CD4-positive, alpha-beta T cell (primary cell): ENCODE results near the gene NPIPB8. TPM values are rescaled to one million over a fixed set of nuclear protein-coding genes. Genes with fewer than 3 reads are reported as not detected.
A peak's percentile ranks its signal among the peaks of the same experiment; 100 is the strongest.
"Not testable (repeated sequence)": the region's sequence is repeated elsewhere in the genome, so short reads cannot be mapped to it uniquely, and the experiment has no call there.

Source experiments
- ATAC-seq: fragments of 200-7000 bp; cut with Tn5 transposase; one replicate; pipeline ENCODE4 v1.10.0; 2022; ENCODE audit warnings: mild to moderate bottlenecking; ENCODE audit not compliant: poor library complexity
- CTCF ChIA-PET: fragments of 350-600 bp; sonication (Branson Sonifier 250); formaldehyde crosslinking; loops from one replicate; lab custom pipeline; 2021; ENCODE audit warnings: antibody characterized with exemption, inconsistent platforms; lab: Charles Lee
- POLR2A ChIA-PET: fragments of 350-600 bp; sonication (Branson Sonifier 250); formaldehyde crosslinking; loops from one replicate; lab custom pipeline; 2021; ENCODE audit warnings: antibody characterized with exemption, inconsistent platforms; lab: Charles Lee
- DNase-seq, 14 experiments: peaks; one replicate each; pipeline ENCODE4 v3.0.0-alpha.2; 2013 to 2020; ENCODE audit warnings: mixed read lengths in 2 of 14
- H3K27ac ChIP-seq, 2 donors: one replicate each; pipeline versions ENCODE4 v1.5.1 to v1.7.0; 2013; ENCODE audit warnings: low read length in 2 of 2, low read depth in 1 of 2, mild to moderate bottlenecking in 1 of 2
- H3K27me3 ChIP-seq, 2 experiments: 1 replicate in 1 of 2; 2 replicates in 1 of 2; pipeline versions ENCODE4 v1.6.1 to v1.7.0; 2013; ENCODE audit warnings: low read length in 2 of 2, control low read depth in 1 of 2, mild to moderate bottlenecking in 1 of 2, moderate library complexity in 1 of 2; ENCODE audit not compliant: insufficient read depth in 2 of 2, control insufficient read depth in 1 of 2
- H3K36me3 ChIP-seq: one replicate; pipeline ENCODE4 v1.6.1; 2013; ENCODE audit warnings: low read length, control low read depth; ENCODE audit not compliant: insufficient read depth
- H3K4me1 ChIP-seq: one replicate; pipeline ENCODE4 v1.6.1; 2013; ENCODE audit warnings: low read length, control low read depth; ENCODE audit not compliant: insufficient read depth
- H3K4me3 ChIP-seq: one replicate; pipeline ENCODE4 v1.5.1; 2013; ENCODE audit warnings: mild to moderate bottlenecking, low read length, moderate library complexity
- H3K9me3 ChIP-seq, 2 experiments: 1 replicate in 1 of 2; 2 replicates in 1 of 2; pipeline versions ENCODE4 v1.6.1 to v1.7.0; 2013; ENCODE audit warnings: low read length in 2 of 2, mild to moderate bottlenecking in 2 of 2, control low read depth in 1 of 2, moderate library complexity in 1 of 2; ENCODE audit not compliant: control insufficient read depth in 1 of 2, insufficient read depth in 1 of 2
- H3K27ac Mint-ChIP-seq: one replicate; pipeline ENCODE4 v1.8.0; 2020; ENCODE audit warnings: mixed read lengths
- H3K27me3 Mint-ChIP-seq: one replicate; pipeline ENCODE4 v1.8.0; 2021; ENCODE audit warnings: mixed read lengths
- H3K36me3 Mint-ChIP-seq: one replicate; pipeline ENCODE4 v1.8.0; 2021; ENCODE audit warnings: low read depth, mixed read lengths
- H3K4me1 Mint-ChIP-seq: one replicate; pipeline ENCODE4 v1.8.0; 2021; ENCODE audit warnings: low read depth, mixed read lengths
- H3K4me3 Mint-ChIP-seq: one replicate; pipeline ENCODE4 v1.8.0; 2020; ENCODE audit warnings: mild to moderate bottlenecking, mixed read lengths
- H3K9me3 Mint-ChIP-seq: one replicate; pipeline ENCODE4 v1.8.0; 2020; ENCODE audit warnings: mixed read lengths
- intact Hi-C, 2 experiments: fragments of 100-400 bp; cut with DNase I in 1 of 2; cut with micrococcal nuclease in 1 of 2; formaldehyde crosslinking; loops; one replicate each; pipeline versions ENCODE4 v1.15.1 to v1.9.0; 2023 to 2025; cut with DNase I, micrococcal nuclease
- total RNA-seq, 174 experiments: library from RNA in 2 of 174; stranded (reverse) in 2 of 174; gene quantifications; one replicate each; pipeline ENCODE4 v1.2.3 and lab custom pipeline; 2021 to 2026
- TF ChIP-seq, protein P1 (sequence below): fragments of 200-600 bp; IDR thresholded peaks from one replicate; pipeline ENCODE4 v1.8.0; 2022; ENCODE audit warnings: antibody characterized with exemption, mild to moderate bottlenecking

Gene NPIPB8
- total RNA-seq, 2 experiments from 2014 or later: 0.58 TPM; not detected in 1

DNA sequence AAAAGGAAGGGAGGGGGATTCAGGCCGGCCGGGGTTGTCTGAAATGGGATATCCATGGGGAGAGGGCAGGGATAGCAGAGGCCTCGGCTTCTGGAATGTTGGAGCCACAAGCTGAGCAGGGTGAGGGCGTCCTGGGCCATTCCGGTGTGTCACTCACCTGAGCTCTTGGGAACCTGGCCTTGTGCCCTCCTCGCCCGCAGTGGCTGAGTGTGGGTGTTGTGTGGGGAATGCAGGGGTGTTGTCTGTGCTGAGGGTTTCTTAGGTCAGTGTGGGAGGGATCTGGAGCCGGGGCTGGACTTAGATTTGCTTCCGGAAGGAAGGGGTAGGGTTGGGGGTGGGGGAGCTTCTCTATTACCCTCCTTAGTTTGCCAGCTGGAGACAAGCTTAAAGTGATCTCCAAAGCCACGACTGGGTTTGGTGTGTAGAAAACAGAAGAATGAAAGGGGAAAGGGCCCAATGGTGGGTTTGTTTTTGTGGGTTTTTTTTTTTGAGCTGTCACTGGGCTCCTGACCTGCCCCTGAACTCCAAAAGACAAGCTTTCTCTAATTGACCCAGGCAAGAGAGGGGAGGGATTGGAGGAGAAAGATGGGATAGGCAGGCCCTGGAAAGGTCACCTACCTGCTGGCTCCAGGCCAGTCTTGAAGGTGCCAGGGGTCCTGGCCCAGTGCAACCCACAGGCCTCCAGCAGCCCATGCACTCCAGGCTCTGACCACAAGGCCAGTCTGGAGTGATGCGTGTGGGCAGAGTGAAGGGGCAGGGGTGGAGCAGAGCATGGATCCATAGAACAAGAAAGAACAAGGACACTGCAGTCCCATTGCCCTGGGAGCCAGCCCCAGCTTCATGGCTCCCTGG lies 40.8 kb upstream of the NPIPB8 start, which contains the start of gene SULT1A2:
TSS of gene SULT1A2 (minus strand) at position 211 of the 852 bp plus-strand sequence. CDS start 1,120 bp downstream, outside the sequence.
- Histone ChIP-seq H3K4me3 (no peak within 1 kb of the TSS), H3K36me3 (no peaks in the 10 kb centered on the region), H3K9me3 (no peaks in the 10 kb centered on the region), H3K4me1 (peaks cover 3% of the 10 kb centered on the region), H3K27me3 (no peaks in the 10 kb centered on the region), H3K27ac (no peak within 1 kb of the TSS)
- no peak for DNase-seq
- ATAC-seq: no peak
- CTCF ChIA-PET: no interaction called here
- Mint-ChIP-seq H3K4me1 (peaks cover 8% of the 10 kb centered on the region), H3K4me3 (no peak within 1 kb of the TSS), H3K36me3 (peaks cover 8% of the 10 kb centered on the region), H3K9me3 (no peaks in the 10 kb centered on the region), H3K27ac (no peak within 1 kb of the TSS), H3K27me3 (no peaks in the 10 kb centered on the region)
- TF ChIP-seq, protein P1, sequence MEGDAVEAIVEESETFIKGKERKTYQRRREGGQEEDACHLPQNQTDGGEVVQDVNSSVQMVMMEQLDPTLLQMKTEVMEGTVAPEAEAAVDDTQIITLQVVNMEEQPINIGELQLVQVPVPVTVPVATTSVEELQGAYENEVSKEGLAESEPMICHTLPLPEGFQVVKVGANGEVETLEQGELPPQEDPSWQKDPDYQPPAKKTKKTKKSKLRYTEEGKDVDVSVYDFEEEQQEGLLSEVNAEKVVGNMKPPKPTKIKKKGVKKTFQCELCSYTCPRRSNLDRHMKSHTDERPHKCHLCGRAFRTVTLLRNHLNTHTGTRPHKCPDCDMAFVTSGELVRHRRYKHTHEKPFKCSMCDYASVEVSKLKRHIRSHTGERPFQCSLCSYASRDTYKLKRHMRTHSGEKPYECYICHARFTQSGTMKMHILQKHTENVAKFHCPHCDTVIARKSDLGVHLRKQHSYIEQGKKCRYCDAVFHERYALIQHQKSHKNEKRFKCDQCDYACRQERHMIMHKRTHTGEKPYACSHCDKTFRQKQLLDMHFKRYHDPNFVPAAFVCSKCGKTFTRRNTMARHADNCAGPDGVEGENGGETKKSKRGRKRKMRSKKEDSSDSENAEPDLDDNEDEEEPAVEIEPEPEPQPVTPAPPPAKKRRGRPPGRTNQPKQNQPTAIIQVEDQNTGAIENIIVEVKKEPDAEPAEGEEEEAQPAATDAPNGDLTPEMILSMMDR: no peak
- POLR2A ChIA-PET: interaction anchor here (0.9 kb wide), 1 partner anchor 26 kb away, joined by 3 read pairs; no protein-coding TSS in a partner anchor
- intact Hi-C loops: no loop called here

DNA sequence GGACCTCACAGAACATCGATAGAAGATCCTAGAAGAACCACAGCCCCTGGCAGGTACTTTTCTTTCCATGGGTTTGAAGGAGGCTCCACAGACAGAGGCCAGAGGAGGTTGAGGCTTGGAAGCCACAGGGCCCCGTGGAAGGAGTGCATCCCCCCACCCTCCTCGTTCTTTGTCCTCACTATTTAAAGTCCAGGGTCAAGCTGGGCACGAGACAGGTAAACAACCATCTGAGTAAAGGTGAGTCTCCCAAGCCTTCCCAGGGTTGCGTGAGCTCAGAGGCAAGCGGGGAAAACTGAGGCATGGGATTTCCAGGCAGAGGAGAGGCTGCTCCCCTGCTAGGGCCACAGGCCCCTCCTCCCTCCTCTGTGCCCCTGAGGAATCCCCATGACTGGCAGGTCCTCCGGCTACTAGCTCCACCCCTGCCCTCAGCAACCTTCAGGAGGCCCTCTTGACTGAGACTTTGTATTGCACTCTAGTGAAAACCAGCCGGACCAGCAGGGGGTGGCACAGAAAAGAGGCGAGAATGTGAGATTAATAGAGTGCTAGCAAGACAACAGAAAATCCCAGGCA lies 40.1 kb upstream of the NPIPB8 start:
- no peak overlapping the region for H3K27ac Mint-ChIP-seq
- ATAC-seq (no peak), DNase-seq (no peak)
- TF ChIP-seq, protein P1: no peak
- H3K27me3 ChIP-seq: no peaks in the 10 kb centered on the region
- H3K4me1 ChIP-seq: peaks cover 3% of the 10 kb centered on the region
- CTCF ChIA-PET: interaction anchor here (0.6 kb wide), 1 partner anchor 26 kb away, joined by 3 read pairs; no protein-coding TSS in a partner anchor
- no peaks in the 10 kb centered on the region for H3K9me3 Mint-ChIP-seq
- H3K4me1 Mint-ChIP-seq: peaks cover 8% of the 10 kb centered on the region
- H3K27ac ChIP-seq: no peak overlapping the region
- H3K9me3 ChIP-seq: no peaks in the 10 kb centered on the region
- H3K36me3 ChIP-seq: no peaks in the 10 kb centered on the region
- H3K4me3 Mint-ChIP-seq: no peak overlapping the region
- POLR2A ChIA-PET: no interaction called here
- no peaks in the 10 kb centered on the region for H3K27me3 Mint-ChIP-seq
- H3K4me3 ChIP-seq: no peak overlapping the region
- intact Hi-C loops: no loop called here
- peaks cover under 1% of the 10 kb centered on the region for H3K36me3 Mint-ChIP-seq

DNA sequence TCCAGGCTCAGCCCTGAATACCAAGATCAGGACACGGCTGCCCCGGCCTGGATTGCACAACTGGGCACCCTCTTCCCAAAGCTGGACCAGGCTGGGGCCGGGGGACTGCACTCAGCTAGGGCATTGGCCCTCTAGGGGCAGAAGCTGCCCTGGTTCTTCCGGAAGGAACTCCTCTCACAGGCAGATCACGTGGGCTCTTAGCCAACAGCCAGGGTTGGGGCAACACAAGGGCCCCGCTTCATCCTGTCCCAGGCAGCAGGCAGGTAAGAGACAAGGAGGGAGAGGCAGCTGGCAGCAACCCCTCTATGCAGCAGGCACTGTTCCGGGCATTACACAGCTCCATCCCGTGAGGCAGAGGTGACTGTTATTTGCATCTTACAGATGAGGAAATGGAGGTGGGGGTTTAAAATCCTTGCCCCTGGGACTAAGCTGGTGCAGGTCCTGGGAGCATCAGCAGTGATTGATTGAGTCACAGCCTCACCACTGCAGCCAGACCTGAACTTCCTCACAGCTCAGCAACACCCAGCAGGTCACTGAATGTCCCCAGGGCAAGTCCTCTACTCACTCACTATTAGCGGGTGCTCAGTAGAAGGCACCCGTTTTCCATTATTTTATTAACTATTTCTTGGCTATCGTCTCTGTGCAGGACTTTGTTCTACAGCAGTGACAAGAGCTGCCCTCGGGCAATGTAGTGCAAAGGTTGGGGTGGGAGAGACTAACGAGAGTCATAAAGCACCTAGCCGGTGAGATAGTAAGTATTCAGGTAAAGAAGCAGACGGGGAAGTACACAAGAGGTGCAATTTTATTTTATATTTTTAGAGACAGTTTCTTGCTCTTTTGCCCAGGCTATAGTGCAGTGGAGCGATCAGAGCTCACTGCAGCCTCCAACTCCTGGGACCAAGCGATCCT lies 38.2 kb upstream of the NPIPB8 start:
- H3K4me3 ChIP-seq, H3K9me3 ChIP-seq, H3K4me3 Mint-ChIP-seq, H3K27ac Mint-ChIP-seq, DNase-seq, H3K27me3 Mint-ChIP-seq, H3K4me1 ChIP-seq, intact Hi-C loops, H3K36me3 Mint-ChIP-seq, POLR2A ChIA-PET, CTCF ChIA-PET, H3K36me3 ChIP-seq, H3K4me1 Mint-ChIP-seq, H3K27me3 ChIP-seq, H3K9me3 Mint-ChIP-seq, H3K27ac ChIP-seq: not testable (repeated sequence)
- ATAC-seq: peak; percentile 96

- DNase-seq: not testable (repeated sequence)
Measured at GRCh38 chr16:28600965-28601364, 36.9 kb upstream of the NPIPB8 start.

DNA sequence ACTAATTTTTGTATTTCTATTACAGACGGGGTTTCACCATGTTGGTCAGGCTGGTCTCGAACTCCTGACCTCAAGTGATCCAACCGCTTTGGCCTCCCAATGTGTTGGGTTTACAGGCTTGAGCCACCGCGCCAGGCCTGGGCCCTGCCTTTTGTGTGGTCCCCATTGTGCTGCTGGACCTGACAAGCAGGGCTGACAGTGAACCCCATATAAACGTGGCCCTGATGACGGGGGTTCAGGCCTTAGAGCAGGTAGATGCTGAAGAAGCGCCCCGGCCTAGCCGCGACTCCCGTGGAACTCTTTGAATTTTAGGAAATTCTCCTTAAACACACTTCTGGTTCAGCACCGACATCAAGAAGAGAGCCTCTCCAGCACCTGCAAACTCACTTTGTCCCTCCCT lies 36.3 kb upstream of the NPIPB8 start:
- H3K36me3 ChIP-seq, H3K36me3 Mint-ChIP-seq, H3K4me1 ChIP-seq, H3K27ac Mint-ChIP-seq, H3K9me3 ChIP-seq, DNase-seq, H3K27ac ChIP-seq, H3K4me3 ChIP-seq, POLR2A ChIA-PET, H3K27me3 Mint-ChIP-seq, ATAC-seq, intact Hi-C loops, H3K4me1 Mint-ChIP-seq, H3K27me3 ChIP-seq, CTCF ChIA-PET, H3K9me3 Mint-ChIP-seq: not testable (repeated sequence)
- peak overlapping the region; percentile 46 for H3K4me3 Mint-ChIP-seq

More at GRCh38 chr16:28600965-28601364, 36.9 kb upstream of the NPIPB8 start:
- H3K9me3 ChIP-seq, intact Hi-C loops, H3K27ac Mint-ChIP-seq, H3K9me3 Mint-ChIP-seq, H3K4me1 Mint-ChIP-seq, CTCF ChIA-PET, H3K4me3 ChIP-seq, H3K27me3 Mint-ChIP-seq, POLR2A ChIA-PET, H3K4me1 ChIP-seq, H3K36me3 ChIP-seq, H3K4me3 Mint-ChIP-seq, H3K27me3 ChIP-seq, H3K36me3 Mint-ChIP-seq, H3K27ac ChIP-seq: not testable (repeated sequence)
- peak; percentile 18 for ATAC-seq
